ENCODE measurements around the gene HBB. TPM values are rescaled to one million over a fixed set of nuclear protein-coding genes. Genes with fewer than 3 reads are reported as not detected.
"Not testable (repeated sequence)": the region's sequence is repeated elsewhere in the genome, so short reads cannot be mapped to it uniquely, and the experiment has no call there.

The HBB gene
- total RNA-seq, 1 experiment from 2014 or later: not detected

DNA sequence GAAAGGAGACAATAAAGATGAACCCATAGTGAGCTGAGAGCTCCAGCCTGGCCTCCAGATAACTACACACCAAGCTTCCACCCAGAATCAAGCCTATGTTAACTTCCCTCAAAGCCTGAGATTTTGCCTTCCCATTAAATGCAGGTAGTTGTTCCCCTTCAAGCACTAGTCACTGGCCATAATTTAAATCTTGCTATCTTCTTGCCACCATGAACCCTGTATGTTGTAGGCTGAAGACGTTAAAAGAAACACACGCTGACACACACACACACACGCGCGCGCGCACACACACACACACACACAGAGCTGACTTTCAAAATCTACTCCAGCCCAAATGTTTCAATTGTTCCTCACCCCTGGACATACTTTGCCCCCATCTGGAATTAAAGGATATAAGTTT is 21.6 kb upstream of the HBB start:
- peaks cover 14% of the 10 kb centered on the region; the same call in 1 of the 2 replicates for H3K27me3 Mint-ChIP-seq (ENCODE audit: low read depth)
- H3K36me3 Mint-ChIP-seq (ENCODE audit: insufficient read depth in 1 of 3, low read depth in 3 of 3); DNase-seq; H3K18ac ChIP-seq (ENCODE audit: insufficient read length, low read depth, low read length); H4K8ac ChIP-seq (replicated peaks; ENCODE audit: insufficient read length, low read depth, low read length); H2BK120ac ChIP-seq (ENCODE audit: low read depth, low read length, poor library complexity, severe bottlenecking); H3K4me2 ChIP-seq (ENCODE audit: insufficient read depth, insufficient read length, low read length); H4K5ac ChIP-seq (ENCODE audit: insufficient read length, low read depth, low read length); H2BK15ac ChIP-seq (ENCODE audit: low read depth, low read length); H4K20me1 ChIP-seq (ENCODE audit: control insufficient read depth, insufficient read depth, insufficient read length); H3K23ac ChIP-seq (ENCODE audit: insufficient read length, low read depth, low read length); H3K9me3 Mint-ChIP-seq; H3K4me1 ChIP-seq (ENCODE audit: insufficient read depth, low read length); H3K79me1 ChIP-seq (ENCODE audit: insufficient read depth, low read depth, low read length, poor library complexity, severe bottlenecking); H4K91ac ChIP-seq (ENCODE audit: insufficient read length, low read depth, low read length); H3K4me1 Mint-ChIP-seq; H3K4ac ChIP-seq (ENCODE audit: low read depth, low read length); H3K4me3 Mint-ChIP-seq; H3K27me3 ChIP-seq (ENCODE audit: insufficient read depth, low read length); H2AFZ ChIP-seq (ENCODE audit: low read length); H2BK12ac ChIP-seq (ENCODE audit: insufficient read length, low read depth, low read length); H3K27ac ChIP-seq (ENCODE audit: insufficient read length, low read depth, low read length); H3K9ac ChIP-seq (ENCODE audit: extremely low read depth, insufficient read length, low read length); H3T11ph ChIP-seq (ENCODE audit: low read length); H3K9me3 ChIP-seq (ENCODE audit: control insufficient read depth, low read depth, low read length); H3K56ac ChIP-seq (ENCODE audit: insufficient read length, low read depth, low read length); H2BK20ac ChIP-seq (ENCODE audit: low read depth, low read length, poor library complexity, severe bottlenecking); H3K14ac ChIP-seq (ENCODE audit: insufficient read depth, low read length); H3K79me2 ChIP-seq (ENCODE audit: insufficient read depth, low read length); H2AK5ac ChIP-seq (ENCODE audit: insufficient read length, low read length); H3K23me2 ChIP-seq (ENCODE audit: insufficient read length, low read depth, low read length, poor library complexity, severe bottlenecking); H2BK5ac ChIP-seq (ENCODE audit: insufficient read length, low read length): not testable (repeated sequence)
- WGBS (ENCODE audit: extremely low coverage, insufficient read length, low lambda C conversion rate): no CpG with 5 or more reads among the region's 7 CpGs
- peak overlapping the region in 1 of 3 experiments; percentile 19; a peak in 1 of 7 replicates for H3K27ac Mint-ChIP-seq

All from H9 (cell line).